GM21381 (cell line): Measurements from ENCODE around the gene BCAM.
"Not testable (repeated sequence)": the region's sequence is repeated elsewhere in the genome, so short reads cannot be mapped to it uniquely, and the experiment has no call there.

Experiments
- ATAC-seq: cut with Tn5 transposase; IDR thresholded peaks from one replicate; pipeline ENCODE4 v1.9.1; 2021; ENCODE audit warnings: mild to moderate bottlenecking, moderate library complexity; ENCODE audit not compliant: unreplicated experiment

The BCAM gene, protein sequence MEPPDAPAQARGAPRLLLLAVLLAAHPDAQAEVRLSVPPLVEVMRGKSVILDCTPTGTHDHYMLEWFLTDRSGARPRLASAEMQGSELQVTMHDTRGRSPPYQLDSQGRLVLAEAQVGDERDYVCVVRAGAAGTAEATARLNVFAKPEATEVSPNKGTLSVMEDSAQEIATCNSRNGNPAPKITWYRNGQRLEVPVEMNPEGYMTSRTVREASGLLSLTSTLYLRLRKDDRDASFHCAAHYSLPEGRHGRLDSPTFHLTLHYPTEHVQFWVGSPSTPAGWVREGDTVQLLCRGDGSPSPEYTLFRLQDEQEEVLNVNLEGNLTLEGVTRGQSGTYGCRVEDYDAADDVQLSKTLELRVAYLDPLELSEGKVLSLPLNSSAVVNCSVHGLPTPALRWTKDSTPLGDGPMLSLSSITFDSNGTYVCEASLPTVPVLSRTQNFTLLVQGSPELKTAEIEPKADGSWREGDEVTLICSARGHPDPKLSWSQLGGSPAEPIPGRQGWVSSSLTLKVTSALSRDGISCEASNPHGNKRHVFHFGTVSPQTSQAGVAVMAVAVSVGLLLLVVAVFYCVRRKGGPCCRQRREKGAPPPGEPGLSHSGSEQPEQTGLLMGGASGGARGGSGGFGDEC

GRCh38 chr19:44808463-44809371 is at the start of gene BCAM:
Gene BCAM (plus strand): TSS chr19:44809103. CDS start chr19:44809125, 22 bp downstream.
- no peak for ATAC-seq

DNA sequence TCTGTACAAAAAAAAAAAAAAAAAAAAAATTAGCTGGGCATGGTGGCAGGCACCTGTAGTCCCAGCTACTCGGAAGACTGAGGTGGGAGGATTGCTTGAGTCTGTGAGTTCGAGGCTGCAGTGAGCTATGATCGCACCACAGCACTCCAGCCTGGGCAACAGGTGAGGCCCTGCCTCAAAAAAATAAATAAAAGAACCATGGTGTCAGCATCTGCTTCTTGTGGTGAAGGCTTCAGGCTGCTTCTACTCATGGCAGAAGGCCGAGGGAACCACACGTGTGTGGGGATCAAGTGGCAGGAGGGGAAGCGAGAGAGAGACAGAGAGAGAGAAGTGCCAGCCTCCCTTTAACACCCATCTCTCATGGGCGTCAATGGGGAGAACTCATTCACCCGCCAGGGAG is 46.9 kb upstream of the BCAM start:
- no peak for ATAC-seq

GRCh38 chr19:44765033-44765948 is 43.6 kb upstream of the BCAM start:
- ATAC-seq, result no peak

DNA sequence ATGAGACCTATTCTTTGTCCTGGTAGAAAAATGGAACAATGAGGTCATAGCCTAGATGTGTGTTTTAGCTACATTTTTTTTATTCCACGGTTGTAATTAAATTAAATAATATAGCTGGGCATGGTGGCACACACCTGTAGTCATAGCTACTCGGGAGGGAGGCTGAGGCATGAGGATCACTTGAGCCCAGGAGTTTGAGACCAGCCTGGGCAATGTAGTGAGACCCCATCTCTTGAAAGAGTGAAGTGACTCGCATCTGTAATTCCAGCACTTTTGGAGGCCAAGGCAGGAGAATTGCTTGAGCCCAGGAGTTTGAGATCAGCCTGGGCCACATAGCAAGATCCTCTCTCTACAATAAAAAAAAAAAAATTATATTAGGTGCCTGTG is 43.0 kb upstream of the BCAM start:
- ATAC-seq, result no peak

- ATAC-seq, result no peak
Observed at GRCh38 chr19:44767295-44768180, 41.4 kb upstream of the BCAM start.

- ATAC-seq, result peak; percentile 97
Observed at GRCh38 chr19:44770550-44771257, 38.2 kb upstream of the BCAM start.

GRCh38 chr19:44772144-44772543 is 36.8 kb upstream of the BCAM start:
- not testable (repeated sequence) for ATAC-seq

- ATAC-seq, result no peak
Observed at GRCh38 chr19:44772959-44773358, 35.9 kb upstream of the BCAM start.

DNA sequence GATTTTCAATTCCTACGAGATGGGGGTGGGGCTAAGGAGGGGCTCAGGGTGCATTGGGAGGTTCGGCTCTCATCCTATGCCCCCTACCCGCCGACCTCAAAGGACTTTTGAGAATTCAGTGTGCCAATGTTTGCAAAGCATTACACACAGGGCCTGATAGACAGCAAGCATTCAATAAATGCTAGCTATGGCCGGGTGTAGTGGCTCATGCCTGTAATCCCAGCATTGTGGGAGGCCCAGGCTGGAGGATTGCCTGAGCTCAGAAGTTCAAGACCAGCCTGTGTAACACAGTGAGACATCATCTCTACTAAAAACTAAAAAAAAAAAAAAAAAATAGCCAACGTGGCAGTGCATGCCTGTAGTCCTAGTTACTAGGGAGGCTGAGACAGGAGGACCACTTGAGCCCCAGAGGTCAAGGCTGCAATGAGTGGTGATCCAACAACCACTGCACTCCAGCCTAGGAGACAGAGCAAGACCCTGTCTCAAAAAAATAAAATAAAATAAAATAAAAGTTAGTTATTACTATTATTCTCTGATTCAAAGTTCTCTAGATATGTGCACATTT is 33.1 kb upstream of the BCAM start:
- no peak for ATAC-seq

DNA sequence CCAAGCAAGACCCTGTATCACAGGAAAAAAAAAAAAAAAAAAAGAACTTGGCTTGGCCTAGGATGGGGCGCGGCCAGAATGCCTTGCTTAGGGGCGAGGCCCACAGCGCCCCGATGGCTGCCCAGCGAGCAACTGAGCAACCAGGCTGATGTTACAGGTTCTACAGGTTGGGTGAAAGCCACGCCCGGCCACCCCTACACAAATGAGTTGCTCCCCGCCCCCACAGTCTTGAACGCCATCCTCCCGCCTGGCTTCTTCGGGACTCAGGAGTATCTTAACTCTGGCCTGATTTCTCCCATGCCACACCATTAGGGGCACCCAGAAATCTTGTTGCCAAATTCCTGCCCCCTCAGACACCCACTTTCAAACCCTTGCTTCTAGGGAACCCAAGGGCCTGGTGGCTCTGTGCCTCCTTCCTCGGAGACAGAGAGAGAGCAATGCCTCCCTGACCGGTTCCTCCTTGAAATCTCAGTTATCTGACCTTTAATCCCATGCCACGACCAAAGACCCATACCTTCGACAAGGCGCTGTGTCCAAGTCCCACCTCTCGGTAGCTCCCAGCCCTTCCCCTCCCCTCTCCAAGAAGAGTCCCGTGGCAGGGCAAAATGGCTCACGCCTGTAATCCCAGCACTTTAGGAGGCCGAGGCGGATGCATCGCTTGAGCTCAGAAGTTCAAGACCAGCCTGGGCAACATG is 32.4 kb upstream of the BCAM start:
- ATAC-seq, result no peak

DNA sequence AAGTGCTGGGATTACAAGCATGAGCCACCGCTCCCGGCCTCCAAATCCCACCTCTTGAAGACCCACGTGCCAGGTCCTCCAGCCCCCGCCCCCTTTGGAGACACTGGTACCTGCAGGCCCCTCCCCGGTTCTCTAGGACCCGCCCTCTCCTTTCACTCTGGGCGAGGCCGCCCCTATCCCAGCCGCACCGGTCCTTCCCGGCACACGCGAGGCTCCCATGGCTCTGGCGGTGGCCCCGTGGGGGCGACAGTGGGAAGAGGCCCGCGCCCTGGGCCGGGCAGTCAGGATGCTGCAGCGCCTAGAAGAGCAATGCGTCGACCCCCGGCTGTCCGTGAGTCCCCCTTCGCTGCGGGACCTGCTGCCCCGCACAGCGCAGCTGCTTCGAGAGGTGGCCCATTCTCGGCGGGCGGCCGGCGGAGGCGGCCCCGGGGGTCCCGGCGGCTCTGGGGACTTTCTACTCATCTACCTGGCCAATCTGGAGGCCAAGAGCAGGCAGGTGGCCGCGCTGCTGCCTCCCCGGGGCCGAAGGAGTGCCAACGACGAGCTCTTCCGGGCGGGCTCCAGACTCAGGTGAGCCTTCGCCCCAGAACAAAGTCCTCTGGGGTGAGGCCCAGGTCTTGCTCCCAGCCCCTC is 31.1 kb upstream of the BCAM start, which contains the start of gene CBLC:
Gene CBLC, plus strand, starts transcription at position 176 of the 633 bp plus-strand sequence. Its CDS starts 42 bp downstream, at position 218.
- no peak for ATAC-seq

- ATAC-seq, result no peak
Observed at GRCh38 chr19:44779150-44779549, 29.8 kb upstream of the BCAM start.

- not testable (repeated sequence) for ATAC-seq
Observed at GRCh38 chr19:44781694-44782093, 27.2 kb upstream of the BCAM start.

DNA sequence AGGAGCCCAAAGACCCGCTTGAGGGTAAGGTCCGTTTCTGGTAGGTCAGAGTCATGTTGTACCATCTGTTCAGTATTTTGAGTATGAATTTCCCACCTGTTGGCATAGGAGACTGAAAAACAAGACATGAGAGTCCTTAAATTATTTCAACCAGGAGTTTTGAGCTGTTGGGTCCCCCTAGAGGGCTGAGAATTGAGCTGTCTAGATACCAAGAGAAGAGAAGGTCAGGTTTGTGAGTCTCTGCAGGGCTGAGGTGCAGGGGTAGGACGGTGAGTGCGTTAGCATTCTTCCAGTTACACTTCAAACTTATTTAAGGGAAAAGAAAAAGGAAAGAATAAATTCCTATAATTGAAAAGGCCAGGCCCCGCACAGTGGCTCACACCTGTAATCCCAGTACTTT is 26.2 kb upstream of the BCAM start:
- ATAC-seq, result no peak

GRCh38 chr19:44783545-44783944 is 25.4 kb upstream of the BCAM start:
- ATAC-seq, result no peak

DNA sequence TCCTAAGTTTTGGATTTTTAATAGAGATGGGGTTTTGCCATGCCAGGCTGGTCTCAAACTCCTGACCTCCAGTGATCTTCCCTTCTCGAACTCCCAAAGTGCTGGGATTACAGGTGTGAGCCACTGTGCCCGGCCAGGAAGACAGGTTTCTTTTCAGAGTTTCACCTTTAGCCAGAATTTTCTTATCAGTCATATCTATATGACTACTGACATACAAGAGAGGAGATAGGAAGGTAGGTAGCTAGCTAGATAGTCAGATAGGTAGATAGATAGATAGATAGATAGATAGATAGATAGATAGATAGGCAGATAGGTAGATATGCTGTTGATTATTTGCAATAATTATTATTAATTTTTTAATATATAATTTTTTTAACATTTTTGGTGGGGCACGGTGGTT is 23.6 kb upstream of the BCAM start:
- no peak for ATAC-seq

DNA sequence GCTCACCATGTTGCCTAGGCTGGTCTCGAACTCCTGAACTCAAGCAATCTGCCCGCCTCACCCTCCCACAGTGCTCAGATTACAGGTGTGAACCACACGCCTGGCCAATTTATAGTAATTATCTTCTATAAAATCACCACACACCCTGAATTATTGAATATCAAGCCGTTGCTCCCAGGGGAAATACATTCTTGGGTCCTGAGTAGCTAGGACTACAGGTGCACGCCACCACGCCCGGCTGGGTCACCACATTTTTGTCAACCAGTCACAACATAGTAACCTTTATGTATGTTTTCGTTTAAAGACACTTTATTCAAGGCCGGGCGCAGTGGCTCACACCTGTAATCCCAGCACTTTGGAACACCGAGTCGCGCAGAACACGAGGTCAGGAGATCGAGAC is 22.9 kb upstream of the BCAM start:
- ATAC-seq, result no peak
